AG09309 (cell line): ENCODE measurements around the gene ABL2.

Source experiments
- DNase-seq: peaks from one replicate; pipeline ENCODE4 v3.0.0-alpha.2; 2010; ENCODE audit warnings: low read depth
- H3K4me3 ChIP-seq: 2 replicates; pipeline ENCODE4 v1.5.1; 2011; ENCODE audit warnings: mild to moderate bottlenecking, low read depth, low read length, moderate library complexity; ENCODE audit not compliant: control insufficient read depth
- TF ChIP-seq, protein P1 (sequence below): IDR thresholded peaks from 2 replicates; pipeline ENCODE4 v1.5.1; 2011; ENCODE audit warnings: mild to moderate bottlenecking, low read depth, low read length, inconsistent platforms; ENCODE audit not compliant: insufficient read depth, control insufficient read depth; ENCODE audit errors: missing control alignments

ABL2 gene

DNA sequence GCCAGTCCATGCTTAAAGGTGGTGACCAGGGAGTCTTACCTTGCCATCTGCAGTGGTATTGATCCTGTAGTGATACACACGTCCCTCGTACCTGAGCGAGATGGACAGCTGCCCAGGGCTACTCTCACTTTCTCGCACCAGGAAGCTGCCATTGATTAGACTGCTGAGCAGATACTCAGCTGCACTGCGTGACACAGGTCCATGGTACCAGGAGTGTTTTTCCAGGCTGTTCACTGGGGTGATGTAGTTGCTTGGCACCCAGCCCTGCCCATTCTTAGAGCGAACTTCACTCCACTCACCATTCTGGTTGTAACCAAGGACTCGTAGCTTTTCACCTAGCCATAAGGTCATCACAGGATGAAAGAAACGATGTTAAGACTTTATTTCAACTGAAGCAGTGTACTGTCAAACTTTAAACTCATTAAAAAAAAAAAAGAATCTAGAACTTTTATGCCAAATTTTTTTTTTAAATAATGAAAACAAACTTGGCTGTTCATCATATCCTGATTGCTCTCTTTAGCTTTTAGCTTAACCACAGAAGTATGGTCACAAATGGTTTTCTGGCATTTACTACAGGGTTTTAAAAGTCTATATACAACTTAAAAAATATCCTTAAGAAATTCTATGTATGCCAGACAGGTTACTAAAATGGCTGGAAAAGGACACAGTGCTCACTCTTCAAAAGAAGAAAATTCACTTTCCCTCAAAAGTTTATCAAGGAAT is 103.0 kb downstream of the ABL2 start:
- H3K4me3 ChIP-seq, result no peak overlapping the region
- TF ChIP-seq, protein P1, sequence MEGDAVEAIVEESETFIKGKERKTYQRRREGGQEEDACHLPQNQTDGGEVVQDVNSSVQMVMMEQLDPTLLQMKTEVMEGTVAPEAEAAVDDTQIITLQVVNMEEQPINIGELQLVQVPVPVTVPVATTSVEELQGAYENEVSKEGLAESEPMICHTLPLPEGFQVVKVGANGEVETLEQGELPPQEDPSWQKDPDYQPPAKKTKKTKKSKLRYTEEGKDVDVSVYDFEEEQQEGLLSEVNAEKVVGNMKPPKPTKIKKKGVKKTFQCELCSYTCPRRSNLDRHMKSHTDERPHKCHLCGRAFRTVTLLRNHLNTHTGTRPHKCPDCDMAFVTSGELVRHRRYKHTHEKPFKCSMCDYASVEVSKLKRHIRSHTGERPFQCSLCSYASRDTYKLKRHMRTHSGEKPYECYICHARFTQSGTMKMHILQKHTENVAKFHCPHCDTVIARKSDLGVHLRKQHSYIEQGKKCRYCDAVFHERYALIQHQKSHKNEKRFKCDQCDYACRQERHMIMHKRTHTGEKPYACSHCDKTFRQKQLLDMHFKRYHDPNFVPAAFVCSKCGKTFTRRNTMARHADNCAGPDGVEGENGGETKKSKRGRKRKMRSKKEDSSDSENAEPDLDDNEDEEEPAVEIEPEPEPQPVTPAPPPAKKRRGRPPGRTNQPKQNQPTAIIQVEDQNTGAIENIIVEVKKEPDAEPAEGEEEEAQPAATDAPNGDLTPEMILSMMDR, result no peak
- no peak for DNase-seq

DNA sequence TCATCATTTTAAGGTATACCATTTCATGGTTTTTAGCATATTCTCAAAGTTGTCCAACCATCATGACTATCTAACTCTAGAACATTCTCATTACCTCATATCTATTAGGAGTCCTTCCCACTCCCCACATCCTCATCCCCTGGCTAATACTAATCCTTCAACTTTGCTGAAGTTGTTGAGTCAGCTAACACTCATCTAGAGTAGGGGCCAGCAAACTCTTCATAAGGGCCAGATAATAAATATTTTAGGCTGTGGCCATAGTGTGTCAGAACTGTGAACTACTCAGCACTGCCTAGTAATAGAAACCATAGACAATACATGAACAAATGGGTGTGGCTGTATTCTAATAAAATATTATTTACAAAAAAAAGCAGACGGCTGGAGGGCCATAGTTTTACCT is 104.6 kb downstream of the ABL2 start:
- H3K4me3 ChIP-seq, result no peak overlapping the region
- no peak for DNase-seq
- TF ChIP-seq, protein P1, result no peak

DNA sequence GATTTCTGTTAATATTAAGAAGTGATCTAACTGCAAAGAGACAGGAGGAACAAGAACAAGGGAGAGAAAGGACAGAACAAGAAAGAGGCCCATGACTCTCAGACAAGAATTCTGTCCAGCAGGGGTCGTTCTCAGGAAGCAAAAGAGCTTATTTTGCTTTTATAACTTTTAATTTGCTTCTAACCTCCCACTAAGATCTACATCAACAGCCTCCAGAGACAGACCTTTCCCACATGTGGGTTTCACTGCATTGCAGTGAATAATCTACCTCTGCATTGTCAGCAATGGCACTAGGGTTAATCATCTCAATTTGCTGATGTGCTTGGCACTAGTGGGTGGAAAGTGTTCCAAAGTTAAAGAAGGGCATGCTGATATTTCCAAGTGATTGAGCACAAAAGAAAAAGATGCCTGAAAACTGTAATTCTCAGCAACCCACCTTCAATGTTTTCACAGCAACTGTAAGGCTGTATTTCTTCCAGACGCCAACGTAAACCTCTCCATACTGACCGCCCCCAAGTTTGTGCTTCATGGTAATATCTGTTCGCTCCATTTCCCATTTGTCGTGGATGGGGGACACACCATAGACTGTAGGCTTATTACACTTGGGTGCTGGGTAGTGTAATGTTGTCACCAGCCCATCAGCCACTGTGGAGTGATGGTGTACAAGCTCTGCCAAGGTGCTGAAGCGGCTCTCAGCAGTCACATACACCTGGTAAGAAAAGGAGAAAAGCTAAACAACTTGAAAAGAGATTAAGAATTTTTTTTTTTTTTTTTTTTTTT is 108.1 kb downstream of the ABL2 start:
- DNase-seq, result peak; percentile 46
- H3K4me3 ChIP-seq, result no peak overlapping the region
- TF ChIP-seq, protein P1, result peak; percentile 65

DNA sequence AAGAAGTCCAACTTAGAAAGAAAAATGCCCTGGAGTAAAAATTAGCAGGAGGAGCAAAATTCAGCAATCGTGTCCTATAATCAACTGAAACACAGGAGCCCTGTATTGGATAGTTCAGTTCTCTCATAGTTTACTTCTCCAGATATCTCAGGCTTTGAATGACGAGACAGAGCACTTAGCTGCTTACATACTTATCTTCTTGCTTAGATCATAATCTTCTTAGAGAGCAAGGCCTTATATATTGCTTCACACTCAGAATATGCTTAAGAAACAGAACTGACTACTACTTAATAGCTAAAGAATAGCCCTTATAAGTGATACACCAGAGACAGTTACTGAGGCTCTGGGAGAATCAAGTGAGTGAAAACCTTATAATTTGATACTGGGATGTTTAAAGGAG is 108.7 kb downstream of the ABL2 start:
- no peak for DNase-seq
- no peak overlapping the region for H3K4me3 ChIP-seq
- TF ChIP-seq, protein P1, result no peak

DNA sequence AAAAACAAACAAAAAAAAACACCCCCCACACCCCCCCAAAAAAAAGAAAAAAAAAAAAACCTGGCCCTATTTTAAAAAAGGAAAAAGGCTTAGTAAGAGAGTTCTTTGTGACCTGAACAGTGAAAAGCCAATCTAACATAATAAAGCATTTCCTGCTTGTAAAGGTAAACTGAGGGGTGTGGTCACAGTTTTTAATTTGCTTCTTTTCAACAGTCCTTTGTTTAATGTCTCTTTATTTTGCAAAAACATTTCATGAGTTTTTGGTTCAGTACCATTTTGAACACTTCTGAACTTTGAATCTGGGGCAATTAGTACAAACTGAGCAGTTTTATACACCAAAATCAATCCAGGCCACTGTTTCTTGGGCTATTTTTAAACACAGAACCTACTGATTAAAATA is 110.0 kb downstream of the ABL2 start:
- no peak overlapping the region for H3K4me3 ChIP-seq
- DNase-seq, result no peak
- TF ChIP-seq, protein P1, result no peak

DNA sequence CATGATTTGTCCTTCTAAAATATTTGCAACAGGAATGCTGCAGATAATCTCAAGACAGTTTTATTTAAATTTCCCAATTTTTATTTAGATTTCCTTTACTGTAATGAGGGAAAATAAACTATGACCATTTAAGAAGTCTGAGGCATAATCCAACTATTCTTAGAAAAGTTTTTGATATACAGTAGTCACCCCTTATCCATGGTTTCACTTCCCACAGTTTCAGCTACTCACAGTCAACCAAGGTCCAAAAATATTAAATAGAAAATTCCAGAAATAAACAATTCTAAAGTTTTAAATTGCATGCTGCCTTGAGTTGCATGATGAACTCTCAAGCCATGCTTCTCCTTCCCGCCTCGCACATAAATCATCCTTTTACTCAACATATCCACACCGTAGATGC is 114.3 kb downstream of the ABL2 start:
- TF ChIP-seq, protein P1, result no peak
- no peak overlapping the region for H3K4me3 ChIP-seq
- DNase-seq, result no peak
